Gastroesophageal sphincter (tissue), 4 donors: ENCODE measurements around the gene NCBP2. TPM values are rescaled to one million over a fixed set of nuclear protein-coding genes. Genes with fewer than 3 reads are reported as not detected.

Experiments
- ATAC-seq: fragments of 150-250 bp; one replicate; pipeline ENCODE4 v1.9.1; 2016; ENCODE audit warnings: mild to moderate bottlenecking, moderate library complexity
- H3K27ac ChIP-seq, 4 donors: fragments of 200-600 bp; sonication (generic) in 3 of 4; 1 replicate in 3 of 4; 2 replicates in 1 of 4; pipeline ENCODE4 v1.5.1; 2016 to 2019
- H3K27me3 ChIP-seq: fragments of 200-600 bp; sonication (generic); one replicate; pipeline ENCODE4 v1.5.1; 2019
- H3K36me3 ChIP-seq, 2 donors: fragments of 200-600 bp; sonication (generic); one replicate each; pipeline ENCODE4 v1.5.1; 2019; ENCODE audit warnings: control low read depth in 1 of 2
- H3K4me1 ChIP-seq, 3 donors: fragments of 200-600 bp; sonication (generic); 1 replicate in 2 of 3; 2 replicates in 1 of 3; pipeline ENCODE4 v1.5.1; 2016 to 2019; ENCODE audit warnings: control low read depth in 2 of 3
- H3K4me3 ChIP-seq, 2 donors: fragments of 200-600 bp; sonication (generic); one replicate each; pipeline ENCODE4 v1.5.1; 2019; ENCODE audit warnings: mild to moderate bottlenecking in 1 of 2, moderate library complexity in 1 of 2
- H3K9me3 ChIP-seq, 3 donors: fragments of 200-600 bp; sonication (generic); one replicate each; pipeline ENCODE4 v1.5.1; 2017 to 2019; ENCODE audit warnings: control low read depth in 2 of 3
- CTCF ChIP-seq, 4 experiments: fragments of 200-600 bp in 2 of 4; fragments of 450-650 bp in 2 of 4; sonication (generic) in 1 of 4; IDR thresholded peaks; one replicate each; pipeline ENCODE4 v1.5.1; 2017 to 2019; ENCODE audit warnings: antibody characterized with exemption in 4 of 4, mild to moderate bottlenecking in 2 of 4, moderate library complexity in 2 of 4
- EP300 ChIP-seq: sonication (generic); formaldehyde crosslinking; IDR thresholded peaks from one replicate; pipeline ENCODE4 v1.6.1; 2017; ENCODE audit warnings: antibody characterized with exemption, mild to moderate bottlenecking
- POLR2A ChIP-seq, 2 donors: fragments of 450-650 bp; IDR thresholded peaks; one replicate each; pipeline ENCODE4 v1.6.1; 2017; ENCODE audit warnings: antibody characterized with exemption in 2 of 2, mild to moderate bottlenecking in 2 of 2, moderate library complexity in 1 of 2
- POLR2AphosphoS5 ChIP-seq: sonication (generic); formaldehyde crosslinking; IDR thresholded peaks from one replicate; pipeline ENCODE4 v1.6.1; 2017; ENCODE audit warnings: antibody characterized with exemption
- WGBS, 2 donors: methylation state at CpG; one replicate each; pipeline ENCODE4 v1.1.5; 2018; ENCODE audit warnings: low coverage in 1 of 2; 5-methylcytosine and 5-hydroxymethylcytosine counted together
- total RNA-seq, 4 donors: library from RNA; depleted of rRNA; stranded (reverse); fragments of >200 nt; gene quantifications; one replicate each; pipeline ENCODE4 v1.1.0, GENCODE V29; 2016

The NCBP2 gene
- total RNA-seq, 4 donors from 2014 or later = 46.8 to 53.2 (median 49.7) TPM

- ATAC-seq = no peak
- Histone ChIP-seq H3K4me3 (no peak overlapping the region), H3K27me3 (no peaks in the 10 kb centered on the region), H3K27ac (no peak overlapping the region), H3K4me1 (no peaks in the 10 kb centered on the region), H3K9me3 (no peaks in the 10 kb centered on the region), H3K36me3 (peaks cover 12 to 87% of the 10 kb centered on the region in 2 donors)
- TF ChIP-seq EP300 (no peak), POLR2AphosphoS5 (no peak), POLR2A (IDR thresholded peaks at IDR 0.05) (no peak), CTCF (IDR thresholded peaks at IDR 0.05) (no peak)
- 81 to 83% methylated on average over 4 of the region's 4 CpGs for WGBS, 2 donors
These were observed 11.2 kb downstream of the NCBP2 start for GRCh38 chr3:196931157-196931556.

- WGBS, 2 donors = 92 to 98% methylated on average over 5 to 6 of the region's 7 CpGs
- no peaks in the 10 kb centered on the region for H3K9me3 ChIP-seq
- ATAC-seq = no peak
- H3K27me3 ChIP-seq = no peaks in the 10 kb centered on the region
- H3K4me3 ChIP-seq = no peak overlapping the region
- H3K36me3 ChIP-seq = peaks cover 10 to 71% of the 10 kb centered on the region in 2 donors
- H3K27ac ChIP-seq = no peak overlapping the region
- no peaks in the 10 kb centered on the region for H3K4me1 ChIP-seq
- no peak for TF ChIP-seq EP300
- TF ChIP-seq CTCF (IDR thresholded peaks at IDR 0.05) = no peak
- no peak for TF ChIP-seq POLR2AphosphoS5
- TF ChIP-seq POLR2A (IDR thresholded peaks at IDR 0.05) = no peak
These were observed 14.5 kb downstream of the NCBP2 start for GRCh38 chr3:196927571-196928453.

- H3K27ac ChIP-seq = no peak overlapping the region
- no peaks in the 10 kb centered on the region for H3K9me3 ChIP-seq
- no peak overlapping the region for H3K4me3 ChIP-seq
- no peak for TF ChIP-seq POLR2A (IDR thresholded peaks at IDR 0.05)
- no peak for TF ChIP-seq EP300
- TF ChIP-seq POLR2AphosphoS5 = no peak
- no peaks in the 10 kb centered on the region for H3K4me1 ChIP-seq
- peaks cover 0 to 40% of the 10 kb centered on the region in 2 donors for H3K36me3 ChIP-seq
- no peak for ATAC-seq
- no peaks in the 10 kb centered on the region for H3K27me3 ChIP-seq
- WGBS, 2 donors = 71 to 100% methylated on average over 1 to 2 of the region's 2 CpGs
These were observed 21.6 kb downstream of the NCBP2 start for GRCh38 chr3:196920733-196921132.

GRCh38 chr3:196918968-196919367 is 23.4 kb downstream of the NCBP2 start:
- no peak for ATAC-seq
- H3K36me3 ChIP-seq = peaks cover 0 to 48% of the 10 kb centered on the region in 2 donors
- 88 to 100% methylated on average over 2 of the region's 2 CpGs for WGBS, 2 donors
- TF ChIP-seq POLR2AphosphoS5 = no peak
- no peak for TF ChIP-seq EP300
- no peak for TF ChIP-seq CTCF (IDR thresholded peaks at IDR 0.05)
- H3K27ac ChIP-seq = no peak overlapping the region
- no peaks in the 10 kb centered on the region for H3K4me1 ChIP-seq
- no peaks in the 10 kb centered on the region for H3K9me3 ChIP-seq
- H3K27me3 ChIP-seq = no peaks in the 10 kb centered on the region
- no peak overlapping the region for H3K4me3 ChIP-seq

GRCh38 chr3:196916995-196917394 is 25.3 kb downstream of the NCBP2 start:
- H3K36me3 ChIP-seq = peaks cover 0 to 31% of the 10 kb centered on the region in 2 donors
- 89% methylated on average over 3 of the region's 3 CpGs; no CpG with 5 or more reads in 1 of the 2 donors for WGBS, 2 donors
- TF ChIP-seq CTCF (IDR thresholded peaks at IDR 0.05) (no peak), POLR2A (IDR thresholded peaks at IDR 0.05) (no peak), EP300 (no peak), POLR2AphosphoS5 (no peak)
- no peaks in the 10 kb centered on the region for H3K4me1 ChIP-seq
- no peaks in the 10 kb centered on the region for H3K27me3 ChIP-seq
- no peak overlapping the region for H3K4me3 ChIP-seq
- no peak overlapping the region for H3K27ac ChIP-seq
- no peaks in the 10 kb centered on the region for H3K9me3 ChIP-seq
- no peak for ATAC-seq
